Activated CD4-positive, alpha-beta memory T cell treated with anti-CD3 and anti-CD28 coated beads, Interleukin-2, amount 10 ng/mL, durations not matched to agents 7 days and 5 days (primary cell): ENCODE data around the gene RMI2. TPM values are rescaled to one million over a fixed set of nuclear protein-coding genes. Genes with fewer than 3 reads are reported as not detected.

Source experiments
- CTCF ChIA-PET: fragments of 350-600 bp; sonication (Branson Sonifier 250); formaldehyde crosslinking; loops from one replicate; lab custom pipeline; 2021; ENCODE audit warnings: antibody characterized with exemption, inconsistent platforms; lab: Charles Lee
- POLR2A ChIA-PET: fragments of 350-600 bp; sonication (Branson Sonifier 250); formaldehyde crosslinking; loops from one replicate; lab custom pipeline; 2021; ENCODE audit warnings: antibody characterized with exemption; lab: Charles Lee
- DNase-seq: peaks from one replicate; pipeline ENCODE4 v3.0.0-alpha.2; 2020
- H3K27ac Mint-ChIP-seq: one replicate; pipeline ENCODE4 v1.8.0; 2021; ENCODE audit warnings: mild to moderate bottlenecking, mixed read lengths
- H3K27me3 Mint-ChIP-seq: one replicate; pipeline ENCODE4 v1.8.0; 2021; ENCODE audit warnings: mixed read lengths
- H3K36me3 Mint-ChIP-seq: one replicate; pipeline ENCODE4 v1.8.0; 2021; ENCODE audit warnings: low read depth, mixed read lengths
- H3K4me1 Mint-ChIP-seq: one replicate; pipeline ENCODE4 v1.8.0; 2021; ENCODE audit warnings: mixed read lengths
- H3K4me3 Mint-ChIP-seq: one replicate; pipeline ENCODE4 v1.8.0; 2021; ENCODE audit warnings: mild to moderate bottlenecking, mixed read lengths
- H3K9me3 Mint-ChIP-seq: one replicate; pipeline ENCODE4 v1.8.0; 2021; ENCODE audit warnings: mixed read lengths
- total RNA-seq, 2 experiments: library from RNA; stranded (reverse); gene quantifications; one replicate each; pipeline ENCODE4 v1.2.3, GENCODE V29; 2021

RMI2 gene
- total RNA-seq, 2 experiments from 2014 or later: 45.9 to 46.6 TPM

GRCh38 chr16:11334831-11335404 is 10.3 kb upstream of the RMI2 start:
- POLR2A ChIA-PET: interaction anchor here (1.3 kb wide), 1 partner anchor 79 kb away, joined by 4 read pairs; the partner anchor contains the start of gene SOCS1
- no peak overlapping the region for H3K4me3 Mint-ChIP-seq
- no peaks in the 10 kb centered on the region for H3K9me3 Mint-ChIP-seq
- peaks cover 3% of the 10 kb centered on the region for H3K4me1 Mint-ChIP-seq
- peaks cover 16% of the 10 kb centered on the region for H3K27me3 Mint-ChIP-seq
- CTCF ChIA-PET: no interaction called here
- H3K36me3 Mint-ChIP-seq: no peaks in the 10 kb centered on the region
- no peak for DNase-seq
- H3K27ac Mint-ChIP-seq: no peak overlapping the region

DNA sequence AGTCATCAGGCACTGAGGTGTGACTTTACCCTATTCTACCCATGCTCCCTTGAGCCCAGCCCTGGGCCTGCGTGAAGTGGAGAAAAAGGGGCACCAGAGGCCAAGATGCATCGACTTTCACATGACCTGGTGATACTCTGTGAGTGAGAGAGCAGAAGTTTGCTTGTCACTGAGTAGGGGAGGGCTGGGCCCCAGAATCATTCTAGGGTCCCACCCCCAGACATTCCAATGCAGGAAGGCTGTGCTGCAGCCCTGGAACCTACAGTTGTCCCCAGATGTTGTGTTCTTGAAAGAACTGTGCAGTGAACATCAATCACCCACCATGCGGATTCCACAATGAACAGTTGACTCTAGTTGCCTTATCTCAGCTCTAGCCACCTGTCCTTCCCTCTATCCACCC is 6.2 kb upstream of the RMI2 start:
- H3K4me3 Mint-ChIP-seq: no peak overlapping the region
- H3K36me3 Mint-ChIP-seq: no peaks in the 10 kb centered on the region
- no peaks in the 10 kb centered on the region for H3K27me3 Mint-ChIP-seq
- CTCF ChIA-PET: interaction anchor here (1.0 kb wide), 1 partner anchor 33 kb away, joined by 4 read pairs; no protein-coding TSS in a partner anchor
- H3K9me3 Mint-ChIP-seq: no peaks in the 10 kb centered on the region
- POLR2A ChIA-PET: no interaction called here
- no peak overlapping the region for H3K27ac Mint-ChIP-seq
- peaks cover 15% of the 10 kb centered on the region for H3K4me1 Mint-ChIP-seq
- DNase-seq: no peak

DNA sequence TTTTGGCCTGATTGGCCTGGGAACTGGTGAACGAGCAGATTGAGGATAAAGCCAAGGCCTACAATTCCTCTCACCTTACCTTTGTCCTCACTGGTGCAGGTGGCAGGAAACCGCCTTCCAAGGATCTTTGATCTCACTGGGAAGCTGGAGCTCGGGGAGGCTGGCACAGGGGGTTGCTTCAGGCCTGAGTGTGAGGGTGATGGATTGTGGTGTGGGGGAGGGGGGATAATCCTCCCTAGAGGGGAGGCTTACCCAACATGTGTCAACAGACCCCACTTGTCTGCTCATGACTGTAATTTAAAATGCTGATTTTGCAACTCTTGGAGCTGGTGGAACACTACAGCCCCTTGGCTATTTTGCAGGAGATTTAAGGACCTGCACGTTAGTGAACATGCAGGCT is 4.5 kb upstream of the RMI2 start:
- ChIA-PET CTCF (no interaction called here), POLR2A (no interaction called here)
- H3K27ac Mint-ChIP-seq: no peak overlapping the region

DNA sequence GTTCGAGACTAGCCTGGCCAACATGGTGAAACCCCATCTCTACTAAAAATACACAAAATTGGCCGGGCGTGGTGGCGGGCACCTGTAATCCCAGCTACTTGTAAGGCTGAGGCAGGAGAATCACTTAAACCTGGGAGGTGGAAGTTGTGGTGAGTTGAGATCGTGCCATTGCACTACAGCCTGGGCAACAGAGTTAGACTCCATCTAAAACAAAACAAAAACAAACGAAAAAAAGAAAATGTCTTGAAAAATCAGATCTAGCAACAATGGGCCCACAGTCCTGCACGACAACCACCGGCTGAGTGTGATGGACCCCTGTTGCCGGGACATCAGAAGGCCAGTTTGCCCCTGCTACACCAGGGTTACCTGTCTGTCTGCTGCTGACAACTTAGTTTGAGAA is 3.9 kb upstream of the RMI2 start:
- DNase-seq: no peak
- Mint-ChIP-seq H3K4me1 (peaks cover 27% of the 10 kb centered on the region), H3K27me3 (no peaks in the 10 kb centered on the region), H3K4me3 (no peak overlapping the region), H3K27ac (no peak overlapping the region), H3K36me3 (peaks cover 4% of the 10 kb centered on the region), H3K9me3 (no peaks in the 10 kb centered on the region)
- ChIA-PET POLR2A (no interaction called here), CTCF (no interaction called here)

More for the DNA sequence above, 4.5 kb upstream of the RMI2 start:
- DNase-seq: no peak
- no peak overlapping the region for H3K4me3 Mint-ChIP-seq
- H3K36me3 Mint-ChIP-seq: peaks cover 4% of the 10 kb centered on the region
- peaks cover 23% of the 10 kb centered on the region for H3K4me1 Mint-ChIP-seq
- H3K9me3 Mint-ChIP-seq: no peaks in the 10 kb centered on the region
- no peaks in the 10 kb centered on the region for H3K27me3 Mint-ChIP-seq

DNA sequence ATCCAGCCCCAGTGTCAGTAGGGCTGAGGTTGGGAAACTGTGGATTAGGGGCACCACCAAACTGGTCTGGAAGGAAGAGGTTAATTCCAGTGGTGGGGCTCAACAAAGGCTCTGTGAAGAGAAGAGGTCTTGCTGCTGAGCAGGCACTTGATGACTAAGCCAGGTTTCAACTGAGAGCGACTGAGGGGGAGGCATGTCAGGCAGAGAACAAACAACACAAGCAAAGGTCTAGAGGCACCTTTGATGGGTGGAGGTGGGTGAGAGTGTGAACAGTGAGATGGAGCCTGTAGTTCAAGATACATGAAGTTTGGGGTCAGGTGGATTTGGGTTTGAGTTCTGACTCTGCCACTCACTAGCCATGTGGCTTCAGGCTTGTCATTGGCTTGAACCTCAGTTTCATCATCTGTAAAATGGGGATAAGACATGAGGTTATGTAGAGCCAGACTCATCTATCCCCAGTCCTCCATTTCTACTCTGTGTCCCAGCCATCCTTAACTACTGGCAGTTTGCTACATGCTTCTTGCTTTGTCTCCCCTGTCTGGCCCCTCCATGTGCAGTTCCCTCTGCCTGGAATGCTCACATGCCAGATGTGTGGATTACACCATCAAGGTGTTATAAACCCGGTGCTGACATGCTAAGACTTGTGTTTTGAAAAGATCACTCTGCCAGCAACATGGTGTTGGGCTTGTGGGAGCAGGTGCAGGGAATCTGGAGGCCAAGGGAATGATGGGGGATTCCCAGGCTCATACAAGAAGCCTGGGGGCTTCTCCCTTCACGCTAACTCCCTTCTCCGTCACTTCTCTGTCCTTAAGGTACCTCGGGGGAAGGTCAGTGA is 3.0 kb upstream of the RMI2 start:
- DNase-seq: no peak
- peaks cover 36% of the 10 kb centered on the region for H3K4me1 Mint-ChIP-seq
- H3K36me3 Mint-ChIP-seq: peaks cover 8% of the 10 kb centered on the region
- no peaks in the 10 kb centered on the region for H3K9me3 Mint-ChIP-seq
- no peak overlapping the region for H3K27ac Mint-ChIP-seq
- no peaks in the 10 kb centered on the region for H3K27me3 Mint-ChIP-seq
- ChIA-PET POLR2A (no interaction called here), CTCF (no interaction called here)
- H3K4me3 Mint-ChIP-seq: no peak overlapping the region

DNA sequence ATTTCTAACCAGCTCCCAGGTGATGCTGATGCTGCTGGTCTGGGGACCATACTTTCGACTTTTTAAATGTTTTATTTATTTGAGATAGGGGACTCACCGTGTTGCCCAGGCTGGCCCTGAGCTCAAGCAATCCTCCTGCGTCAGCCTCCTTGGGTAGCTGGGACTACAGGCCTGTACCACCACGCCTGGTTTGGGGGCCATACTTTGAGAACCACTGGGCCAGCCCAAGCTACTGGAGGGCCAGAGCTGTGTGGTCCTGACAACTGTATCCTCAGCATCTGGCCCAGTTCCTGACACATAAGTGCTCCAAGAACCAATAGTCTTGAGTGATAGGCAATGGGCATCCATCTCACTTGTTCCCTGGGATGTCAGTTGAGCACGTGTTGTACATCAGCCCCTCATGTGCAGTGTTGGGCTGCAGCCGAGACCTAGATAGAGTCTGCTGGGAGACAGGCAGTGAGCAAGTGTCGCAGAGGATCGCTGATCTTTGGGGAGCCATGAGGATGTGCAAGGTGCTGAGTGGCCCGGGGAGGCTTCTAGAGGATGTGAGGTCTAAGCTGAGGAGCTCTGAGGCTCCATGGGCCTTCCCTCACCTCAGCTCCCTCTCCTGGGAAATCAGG is 1.6 kb downstream of the RMI2 start:
- Mint-ChIP-seq H3K36me3 (peaks cover 30% of the 10 kb centered on the region), H3K27me3 (peaks cover 5% of the 10 kb centered on the region), H3K4me1 (peaks cover 57% of the 10 kb centered on the region), H3K4me3 (peak overlapping the region; percentile 89), H3K9me3 (no peaks in the 10 kb centered on the region), H3K27ac (no peak overlapping the region)
- CTCF ChIA-PET: interaction anchor here (0.9 to 1.8 kb wide), 6 partner anchors 10 to 95 kb away, joined by 3 to 7 read pairs (median 4); partner anchors contain the start of gene SOCS1
- POLR2A ChIA-PET: interaction anchor here (0.8 to 4.3 kb wide), 9 partner anchors 7 to 382 kb away, joined by 3 to 26 read pairs (median 5); partner anchors contain the start of gene SOCS1
- DNase-seq: no peak

GRCh38 chr16:11347831-11348230 is 2.6 kb downstream of the RMI2 start:
- peaks cover 48% of the 10 kb centered on the region for H3K4me1 Mint-ChIP-seq
- no peak for DNase-seq
- ChIA-PET POLR2A (interaction anchor here (1.4 to 4.3 kb wide), 2 partner anchors 37 to 92 kb away, joined by 3 to 26 read pairs; partner anchors contain the start of gene SOCS1), CTCF (interaction anchor here (1.2 to 1.7 kb wide), 2 partner anchors 25 to 89 kb away, joined by 4 read pairs; no protein-coding TSS in a partner anchor)
- no peak overlapping the region for H3K4me3 Mint-ChIP-seq
- H3K36me3 Mint-ChIP-seq: peaks cover 36% of the 10 kb centered on the region
- no peak overlapping the region for H3K27ac Mint-ChIP-seq
- H3K27me3 Mint-ChIP-seq: peaks cover 5% of the 10 kb centered on the region
- H3K9me3 Mint-ChIP-seq: no peaks in the 10 kb centered on the region

GRCh38 chr16:11348737-11349598 is 3.7 kb downstream of the RMI2 start:
- Mint-ChIP-seq H3K27ac (no peak overlapping the region), H3K9me3 (no peaks in the 10 kb centered on the region), H3K4me1 (peaks cover 55% of the 10 kb centered on the region), H3K36me3 (peaks cover 47% of the 10 kb centered on the region), H3K4me3 (no peak overlapping the region), H3K27me3 (peaks cover 14% of the 10 kb centered on the region)
- ChIA-PET CTCF (interaction anchor here (1.0 to 1.7 kb wide), 3 partner anchors 23 to 90 kb away, joined by 3 to 4 read pairs (median 4); no protein-coding TSS in a partner anchor), POLR2A (interaction anchor here (4.3 kb wide), 1 partner anchor 93 kb away, joined by 26 read pairs; the partner anchor contains the start of gene SOCS1)
- DNase-seq: no peak

- Mint-ChIP-seq H3K27ac (no peak overlapping the region), H3K27me3 (peaks cover 14% of the 10 kb centered on the region), H3K9me3 (no peaks in the 10 kb centered on the region), H3K4me3 (no peak overlapping the region), H3K36me3 (peaks cover 48% of the 10 kb centered on the region), H3K4me1 (peaks cover 59% of the 10 kb centered on the region)
- ChIA-PET CTCF (interaction anchor here (1.0 kb wide), 1 partner anchor 22 kb away, joined by 3 read pairs; no protein-coding TSS in a partner anchor), POLR2A (interaction anchor here (4.3 kb wide), 1 partner anchor 94 kb away, joined by 26 read pairs; the partner anchor contains the start of gene SOCS1)
- DNase-seq: no peak
These were observed 4.5 kb downstream of the RMI2 start for GRCh38 chr16:11349599-11350276.

DNA sequence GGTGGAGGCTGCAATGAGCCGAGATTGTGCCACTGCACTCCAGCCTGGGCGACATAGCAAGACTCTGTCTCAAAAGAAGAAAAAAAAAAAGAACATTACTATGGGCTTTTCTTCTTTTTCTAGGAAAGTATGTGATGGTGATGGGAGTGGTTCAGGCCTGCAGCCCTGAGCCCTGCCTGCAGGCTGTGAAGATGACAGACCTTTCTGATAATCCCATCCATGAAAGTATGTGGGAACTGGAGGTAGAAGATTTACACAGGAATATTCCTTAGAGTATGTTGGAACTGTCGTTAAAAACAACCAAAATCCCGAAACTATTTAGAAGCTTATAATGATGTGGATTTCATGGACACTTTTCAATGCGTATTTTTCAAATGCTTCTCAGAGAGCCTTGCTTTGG is 5.3 kb downstream of the RMI2 start:
- Mint-ChIP-seq H3K36me3 (peaks cover 44% of the 10 kb centered on the region), H3K27me3 (peaks cover 14% of the 10 kb centered on the region), H3K9me3 (no peaks in the 10 kb centered on the region), H3K4me3 (no peak overlapping the region), H3K27ac (no peak overlapping the region), H3K4me1 (peaks cover 62% of the 10 kb centered on the region)
- POLR2A ChIA-PET: interaction anchor here (1.1 kb wide), 1 partner anchor 40 kb away, joined by 3 read pairs; no protein-coding TSS in a partner anchor
- no peak for DNase-seq
- CTCF ChIA-PET: no interaction called here

DNA sequence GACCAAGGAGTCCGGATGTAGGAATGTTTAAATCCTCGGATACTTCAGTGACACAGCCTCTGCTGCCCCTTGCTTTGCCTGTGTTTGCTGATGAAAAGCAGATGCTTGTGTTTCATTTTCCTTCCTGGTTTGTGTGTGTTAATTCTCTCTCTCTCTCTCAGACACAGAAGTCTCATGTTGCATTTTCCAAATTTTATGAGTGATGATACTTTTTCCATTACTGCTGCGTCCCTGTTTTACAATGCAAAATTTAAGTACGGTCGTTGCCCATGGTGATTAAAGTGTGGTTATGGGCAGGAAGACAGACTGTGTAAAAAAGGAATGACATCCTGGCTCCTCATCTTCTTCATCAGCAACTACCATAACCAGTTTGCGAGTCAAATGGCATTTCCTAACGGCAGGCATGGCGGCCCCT is 5.7 kb downstream of the RMI2 start:
- no peak overlapping the region for H3K4me3 Mint-ChIP-seq
- H3K9me3 Mint-ChIP-seq: no peaks in the 10 kb centered on the region
- CTCF ChIA-PET: no interaction called here
- H3K4me1 Mint-ChIP-seq: peaks cover 64% of the 10 kb centered on the region
- no peak overlapping the region for H3K27ac Mint-ChIP-seq
- H3K36me3 Mint-ChIP-seq: peaks cover 44% of the 10 kb centered on the region
- peaks cover 18% of the 10 kb centered on the region for H3K27me3 Mint-ChIP-seq
- DNase-seq: no peak
- POLR2A ChIA-PET: interaction anchor here (1.1 kb wide), 1 partner anchor 40 kb away, joined by 3 read pairs; no protein-coding TSS in a partner anchor
